Lower lobe of right lung (tissue), 2 donors: ENCODE results near the gene NAPA. TPM values are rescaled to one million over a fixed set of nuclear protein-coding genes. Genes with fewer than 3 reads are reported as not detected.

Experiments
- ATAC-seq, 2 donors: fragments of 200-7000 bp; cut with Tn5 transposase; one replicate each; pipeline ENCODE4 v1.9.1; 2020 to 2022; ENCODE audit warnings: mild to moderate bottlenecking in 2 of 2, moderate library complexity in 2 of 2
- DNase-seq: peaks from one replicate; pipeline ENCODE4 v3.0.0-alpha.2; 2020
- H3K27ac ChIP-seq: fragments of 200-600 bp; one replicate; pipeline ENCODE4 v1.8.0; 2022
- H3K27me3 ChIP-seq: fragments of 200-600 bp; one replicate; pipeline ENCODE4 v1.8.0; 2022; ENCODE audit warnings: low read depth
- H3K36me3 ChIP-seq: fragments of 200-600 bp; one replicate; pipeline ENCODE4 v1.8.0; 2022; ENCODE audit warnings: mild to moderate bottlenecking
- H3K4me1 ChIP-seq: fragments of 200-600 bp; one replicate; pipeline ENCODE4 v1.8.0; 2022
- H3K4me3 ChIP-seq: fragments of 200-600 bp; one replicate; pipeline ENCODE4 v1.8.0; 2022; ENCODE audit warnings: mild to moderate bottlenecking
- H3K9me3 ChIP-seq: fragments of 200-600 bp; one replicate; pipeline ENCODE4 v1.8.0; 2022
- intact Hi-C: fragments of 100-400 bp; cut with DNase I; formaldehyde crosslinking; loops from one replicate; pipeline ENCODE4 v1.11.0; 2022
- total RNA-seq: library from RNA; stranded (reverse); fragmentation: NEBNext Ultra II Directional; extraction: Animal tissue kit (Norgen Biotek cat#: 25700); gene quantifications from one replicate; pipeline ENCODE4 v1.2.1, GENCODE V29; 2021
- TF ChIP-seq, protein P1 (sequence below): fragments of 200-600 bp; IDR thresholded peaks from one replicate; pipeline ENCODE4 v1.8.0; 2022; ENCODE audit warnings: antibody characterized with exemption, mild to moderate bottlenecking
- donor health status: DM: no; HTN: yes; CAD: no; lungs with severe emphysema.

The NAPA gene
- total RNA-seq, 1 donor from 2014 or later: 115 TPM

DNA sequence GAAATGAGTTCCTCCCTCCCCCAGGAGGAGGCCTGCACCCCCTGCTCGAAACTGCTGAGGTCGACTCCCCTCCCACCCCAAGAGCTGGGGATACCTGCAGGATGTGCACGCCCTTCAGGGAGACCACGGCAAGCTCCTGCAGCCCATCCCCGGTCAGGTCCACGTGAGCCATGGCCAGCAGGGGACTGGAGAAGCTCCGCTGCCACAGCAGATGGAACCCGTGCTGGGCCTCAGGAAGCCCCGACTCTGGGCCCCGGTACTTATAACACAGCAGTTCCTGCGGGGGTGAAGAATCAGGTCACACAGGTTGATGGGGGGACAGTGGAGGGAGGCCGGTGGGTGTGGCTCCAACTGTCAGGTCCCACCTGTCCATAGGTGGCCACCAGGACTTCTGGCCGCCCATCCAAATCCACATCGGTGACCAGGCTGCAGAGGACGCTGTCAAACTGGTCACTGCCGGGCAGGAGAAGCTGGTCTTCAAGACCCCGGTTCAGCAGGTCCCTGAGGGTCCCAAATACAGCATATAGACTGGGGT is 38.4 kb downstream of the NAPA start:
- intact Hi-C loops: no loop called here
- DNase-seq: no peak
- no peak overlapping the region for H3K27ac ChIP-seq
- H3K27me3 ChIP-seq: peaks cover 18% of the 10 kb centered on the region
- no peak for ATAC-seq
- no peaks in the 10 kb centered on the region for H3K4me1 ChIP-seq
- no peaks in the 10 kb centered on the region for H3K36me3 ChIP-seq
- H3K9me3 ChIP-seq: no peaks in the 10 kb centered on the region
- H3K4me3 ChIP-seq: no peak overlapping the region
- TF ChIP-seq, protein P1, sequence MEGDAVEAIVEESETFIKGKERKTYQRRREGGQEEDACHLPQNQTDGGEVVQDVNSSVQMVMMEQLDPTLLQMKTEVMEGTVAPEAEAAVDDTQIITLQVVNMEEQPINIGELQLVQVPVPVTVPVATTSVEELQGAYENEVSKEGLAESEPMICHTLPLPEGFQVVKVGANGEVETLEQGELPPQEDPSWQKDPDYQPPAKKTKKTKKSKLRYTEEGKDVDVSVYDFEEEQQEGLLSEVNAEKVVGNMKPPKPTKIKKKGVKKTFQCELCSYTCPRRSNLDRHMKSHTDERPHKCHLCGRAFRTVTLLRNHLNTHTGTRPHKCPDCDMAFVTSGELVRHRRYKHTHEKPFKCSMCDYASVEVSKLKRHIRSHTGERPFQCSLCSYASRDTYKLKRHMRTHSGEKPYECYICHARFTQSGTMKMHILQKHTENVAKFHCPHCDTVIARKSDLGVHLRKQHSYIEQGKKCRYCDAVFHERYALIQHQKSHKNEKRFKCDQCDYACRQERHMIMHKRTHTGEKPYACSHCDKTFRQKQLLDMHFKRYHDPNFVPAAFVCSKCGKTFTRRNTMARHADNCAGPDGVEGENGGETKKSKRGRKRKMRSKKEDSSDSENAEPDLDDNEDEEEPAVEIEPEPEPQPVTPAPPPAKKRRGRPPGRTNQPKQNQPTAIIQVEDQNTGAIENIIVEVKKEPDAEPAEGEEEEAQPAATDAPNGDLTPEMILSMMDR: no peak

DNA sequence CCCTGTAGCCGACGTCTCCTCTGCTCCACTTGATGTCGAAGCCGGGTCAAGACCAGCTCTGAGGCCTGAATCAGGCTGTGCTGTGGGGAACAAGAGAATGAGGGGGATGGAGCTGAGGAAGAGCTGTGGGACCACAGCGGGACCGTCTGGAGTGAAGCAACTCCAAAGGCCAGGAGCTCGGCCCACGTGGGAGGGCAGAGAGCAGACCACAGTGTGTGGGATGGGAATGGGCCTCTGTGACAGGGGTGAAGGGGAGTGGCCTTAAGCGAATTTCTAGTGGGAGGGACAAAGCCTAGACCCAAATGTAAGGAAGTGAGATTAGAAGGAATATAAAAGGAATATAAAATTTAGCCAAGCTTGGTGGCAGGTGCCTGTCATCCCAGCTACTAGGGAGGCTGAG is 39.4 kb downstream of the NAPA start:
- Histone ChIP-seq H3K27ac (no peak overlapping the region), H3K9me3 (no peaks in the 10 kb centered on the region), H3K4me3 (no peak overlapping the region), H3K36me3 (no peaks in the 10 kb centered on the region), H3K27me3 (peaks cover 28% of the 10 kb centered on the region), H3K4me1 (no peaks in the 10 kb centered on the region)
- TF ChIP-seq, protein P1: no peak
- intact Hi-C loops: no loop called here
- DNase-seq (peak; percentile 75), ATAC-seq (peak; percentile 36 to 54)

DNA sequence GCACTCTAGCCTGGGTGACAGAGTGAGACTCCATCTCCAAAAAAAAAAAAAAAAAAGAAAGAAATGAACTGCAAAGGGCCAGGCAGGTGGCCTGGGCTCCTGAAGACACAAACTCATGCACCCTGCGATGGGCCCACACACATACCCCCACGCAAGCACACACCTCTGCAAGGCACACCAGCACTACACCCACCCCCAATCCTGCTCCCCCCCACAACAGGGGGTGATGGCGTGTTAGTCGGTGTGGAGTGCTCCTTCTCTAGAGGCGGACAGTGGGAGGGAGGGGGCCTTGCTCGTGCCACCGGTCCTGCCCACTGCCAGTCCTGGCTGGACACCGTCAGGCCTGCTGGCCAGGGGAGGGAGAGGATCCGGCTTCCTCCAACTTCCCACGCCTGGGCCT is 41.5 kb downstream of the NAPA start:
- ATAC-seq: no peak
- no peaks in the 10 kb centered on the region for H3K9me3 ChIP-seq
- no peak for DNase-seq
- no peak overlapping the region for H3K27ac ChIP-seq
- no peak overlapping the region for H3K4me3 ChIP-seq
- TF ChIP-seq, protein P1: no peak
- H3K27me3 ChIP-seq: peaks cover 45% of the 10 kb centered on the region
- intact Hi-C loops: no loop called here
- H3K4me1 ChIP-seq: no peaks in the 10 kb centered on the region
- H3K36me3 ChIP-seq: no peaks in the 10 kb centered on the region

DNA sequence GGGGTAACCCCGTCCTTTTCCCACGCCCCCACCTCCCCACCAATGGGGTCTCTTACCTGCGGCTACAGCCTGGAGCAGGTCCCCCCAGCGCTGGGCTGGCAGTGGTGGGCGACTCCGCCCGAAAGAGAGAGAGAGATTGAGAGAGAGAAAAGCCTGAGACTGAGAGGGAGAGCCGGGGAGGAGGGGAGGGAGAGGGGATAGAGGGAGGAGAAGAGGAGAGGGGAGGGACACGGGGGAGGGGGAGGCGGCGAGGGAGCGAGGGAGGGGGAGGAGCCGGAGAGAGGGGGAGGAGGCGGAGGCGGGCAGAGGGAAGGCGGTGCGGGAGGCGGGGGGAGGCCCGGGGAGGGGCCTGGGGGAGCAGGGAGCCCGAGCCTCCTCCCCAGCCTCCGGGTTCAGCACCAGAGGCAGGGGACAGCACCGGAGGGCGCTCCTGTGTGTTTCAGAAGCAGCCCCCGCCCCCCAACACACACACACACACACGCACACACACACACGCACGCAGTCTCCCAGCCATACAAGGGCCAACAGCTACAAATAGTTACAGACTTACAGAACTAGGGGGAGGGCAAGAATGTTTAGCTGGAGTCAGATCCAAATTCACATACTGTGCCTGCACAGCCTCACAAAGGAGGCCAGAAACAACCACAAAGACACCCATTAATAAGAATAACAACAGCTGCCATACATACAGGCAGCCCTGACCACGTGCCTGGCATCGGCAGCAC is 43.0 kb downstream of the NAPA start, which contains the start of gene SLC8A2:
SLC8A2 (minus strand) TSS at position 161 of the 725 bp plus-strand sequence. CDS start 5,490 bp downstream, outside the sequence.
- H3K36me3 ChIP-seq: no peaks in the 10 kb centered on the region
- DNase-seq (no peak), ATAC-seq (peak; percentile 31 to 55)
- no peak within 1 kb of the TSS for H3K27ac ChIP-seq
- TF ChIP-seq, protein P1: no peak
- intact Hi-C loops: no loop called here
- no peaks in the 10 kb centered on the region for H3K9me3 ChIP-seq
- no peaks in the 10 kb centered on the region for H3K4me1 ChIP-seq
- peaks cover 46% of the 10 kb centered on the region for H3K27me3 ChIP-seq
- no peak within 1 kb of the TSS for H3K4me3 ChIP-seq

DNA sequence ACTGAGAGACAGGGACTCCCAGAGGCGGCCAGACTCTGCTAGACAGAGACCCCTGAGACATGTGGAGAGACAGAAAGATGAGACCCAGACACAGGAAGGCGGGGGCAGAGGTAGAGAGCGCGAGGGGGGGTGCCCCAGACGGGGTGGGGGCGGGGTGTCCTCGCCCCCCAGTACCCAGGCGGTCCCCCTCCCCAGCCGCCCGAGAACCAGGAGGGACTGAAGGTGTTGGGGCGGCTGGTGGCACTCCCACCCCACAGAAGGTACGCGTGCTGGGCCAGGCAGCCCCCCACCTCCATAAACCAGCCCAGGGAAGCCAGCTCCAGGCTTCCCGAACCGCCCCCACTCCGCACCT is 43.5 kb downstream of the NAPA start:
- no peak overlapping the region for H3K4me3 ChIP-seq

More for the DNA sequence above, 43.5 kb downstream of the NAPA start:
- Histone ChIP-seq H3K4me1 (no peaks in the 10 kb centered on the region), H3K9me3 (no peaks in the 10 kb centered on the region), H3K27ac (no peak overlapping the region), H3K27me3 (peaks cover 48% of the 10 kb centered on the region), H3K36me3 (no peaks in the 10 kb centered on the region)
- DNase-seq (no peak), ATAC-seq (no peak)
- intact Hi-C loops: no loop called here
- TF ChIP-seq, protein P1: no peak
